HL-60 (cell line): ENCODE data around the gene DROSHA.

Source experiments
- CTCF ChIP-seq: IDR thresholded peaks from one replicate; pipeline ENCODE4 v1.5.1; 2011; ENCODE audit warnings: low read length, control low read depth, inconsistent platforms; ENCODE audit not compliant: insufficient read depth
- POLR2AphosphoS5 ChIP-seq: IDR thresholded peaks from 2 replicates; pipeline ENCODE4 v1.6.1; 2012; ENCODE audit warnings: low read depth
- REST ChIP-seq: IDR thresholded peaks from 2 replicates; pipeline ENCODE4 v1.6.1; 2012; ENCODE audit warnings: low read depth; ENCODE audit not compliant: insufficient replicate concordance

- no peak for TF ChIP-seq CTCF
- no peak for TF ChIP-seq REST
- TF ChIP-seq POLR2AphosphoS5: no peak
Observed at GRCh38 chr5:31362529-31362900, 169.4 kb downstream of the DROSHA start.
